Endothelial cell of umbilical vein (primary cell): ENCODE data around the gene WNT11. TPM values are rescaled to one million over a fixed set of nuclear protein-coding genes. Genes with fewer than 3 reads are reported as not detected.
A peak's percentile ranks its signal among the peaks of the same experiment; 100 is the strongest.

Experiments
- BruUV-seq: library from RNA; stranded (reverse); fragments of 400-500 nt; replicated peaks from 2 replicates; lab custom pipeline; 2021; lab: Mats Ljungman, UMichigan
- CTCF ChIA-PET: fragments of 300-600, 350-600 bp; sonication (Branson Sonifier 250); formaldehyde crosslinking; loops from one replicate; lab custom pipeline; 2021; ENCODE audit warnings: antibody characterized with exemption, inconsistent platforms; lab: Charles Lee
- POLR2A ChIA-PET: fragments of 300-600, 350-600 bp; sonication (Branson Sonifier 250); formaldehyde crosslinking; loops from one replicate; lab custom pipeline; 2021; ENCODE audit warnings: antibody characterized with exemption, inconsistent platforms; lab: Charles Lee
- DNase-seq: peaks from one replicate; pipeline ENCODE4 v3.0.0-alpha.2; 2011; ENCODE audit warnings: low read depth, low spot score
- FAIRE-seq: peaks from 2 replicates; lab custom pipeline; 2011; peaks lifted over from hg19 to GRCh38; lab: Jason Lieb, UNC
- H2AFZ ChIP-seq: 2 replicates; pipeline ENCODE4 v1.6.0; 2012; ENCODE audit warnings: low read depth, low read length, control low read depth, inconsistent platforms
- H3K27ac ChIP-seq: 2 replicates; pipeline ENCODE4 v1.5.1; 2011; ENCODE audit warnings: low read depth, mild to moderate bottlenecking, control low read depth, low read length, moderate library complexity; ENCODE audit not compliant: insufficient read depth
- H3K27me3 ChIP-seq, 2 experiments: 2 replicates each; pipeline versions ENCODE4 v1.6.0 to v1.6.1; 2011; ENCODE audit warnings: low read length in 2 of 2, mixed read lengths in 1 of 2; ENCODE audit not compliant: control insufficient read depth in 2 of 2, insufficient read depth in 2 of 2
- H3K36me3 ChIP-seq, 2 experiments: 2 replicates in 1 of 2; 3 replicates in 1 of 2; pipeline ENCODE4 v1.5.1; 2011; ENCODE audit warnings: low read length in 2 of 2, mild to moderate bottlenecking in 1 of 2, moderate library complexity in 1 of 2; ENCODE audit not compliant: control insufficient read depth in 2 of 2, insufficient read depth in 2 of 2; ENCODE audit errors: extremely low read depth in 1 of 2
- H3K4me1 ChIP-seq: 3 replicates; pipeline ENCODE4 v1.5.1; 2011; ENCODE audit warnings: mild to moderate bottlenecking, low read length; ENCODE audit not compliant: control insufficient read depth, insufficient read depth; ENCODE audit errors: extremely low read depth
- H3K4me2 ChIP-seq: 2 replicates; pipeline ENCODE4 v1.6.1; 2011; ENCODE audit warnings: low read length, control low read depth, mixed read lengths; ENCODE audit not compliant: insufficient read depth
- H3K4me3 ChIP-seq, 3 experiments: fragments of 200-600 bp in 1 of 3; sonication (generic), shearing (Covaris generic) in 1 of 3; replicated peaks in 1 of 3; 2 replicates each; pipeline ENCODE4 v1.5.1; 2011 to 2016; ENCODE audit warnings: control low read depth in 3 of 3, low read length in 3 of 3, mild to moderate bottlenecking in 2 of 3, inconsistent platforms in 1 of 3, low read depth in 1 of 3, moderate library complexity in 1 of 3; ENCODE audit not compliant: insufficient read depth in 1 of 3
- H3K79me2 ChIP-seq: 2 replicates; pipeline ENCODE4 v1.6.0; 2012; ENCODE audit warnings: low read length, inconsistent platforms; ENCODE audit not compliant: control insufficient read depth, insufficient read depth
- H3K9ac ChIP-seq: replicated peaks from 2 replicates; pipeline ENCODE3; 2011; ENCODE audit warnings: low read length, control low read depth; ENCODE audit not compliant: insufficient read depth; ENCODE audit errors: extremely low read depth
- H3K9me1 ChIP-seq: replicated peaks from 3 replicates; pipeline ENCODE4 v1.6.0; 2011; ENCODE audit warnings: mild to moderate bottlenecking, low read length; ENCODE audit not compliant: control insufficient read depth, insufficient read depth; ENCODE audit errors: extremely low read depth
- H3K9me3 ChIP-seq: replicated peaks from 2 replicates; pipeline ENCODE4 v1.5.1; 2012; ENCODE audit warnings: low read length, inconsistent platforms; ENCODE audit not compliant: control insufficient read depth, insufficient read depth
- H4K20me1 ChIP-seq: replicated peaks from 2 replicates; pipeline ENCODE3; 2011; ENCODE audit warnings: mild to moderate bottlenecking, low read length; ENCODE audit not compliant: control insufficient read depth, insufficient read depth; ENCODE audit errors: extremely low read depth
- EZH2 ChIP-seq: IDR thresholded peaks from 2 replicates; pipeline ENCODE4 v1.6.1; 2012; ENCODE audit warnings: borderline replicate concordance, low read depth, mild to moderate bottlenecking, moderate library complexity, low read length, inconsistent platforms; ENCODE audit not compliant: severe bottlenecking
- FOS ChIP-seq: IDR thresholded peaks from 2 replicates; pipeline ENCODE4 v1.6.1; 2011; ENCODE audit warnings: mild to moderate bottlenecking, low read length, moderate library complexity, borderline replicate concordance; ENCODE audit not compliant: insufficient read depth
- GATA2 ChIP-seq: IDR thresholded peaks from 2 replicates; pipeline ENCODE4 v1.7.0; 2011; ENCODE audit warnings: low read depth, mild to moderate bottlenecking, moderate library complexity, mixed read lengths, low read length; ENCODE audit not compliant: insufficient read length, insufficient read depth
- JUN ChIP-seq: IDR thresholded peaks from 2 replicates; pipeline ENCODE4 v1.6.1; 2011; ENCODE audit warnings: borderline replicate concordance, low read depth; ENCODE audit not compliant: insufficient read length, insufficient read depth
- MAX ChIP-seq: IDR thresholded peaks from 2 replicates; pipeline ENCODE4 v1.6.1; 2011; ENCODE audit not compliant: insufficient read depth, insufficient read length
- MYC ChIP-seq: IDR thresholded peaks from one replicate; pipeline ENCODE4 v1.6.1; 2011; ENCODE audit warnings: mild to moderate bottlenecking, low read depth, low read length
- POLR2A ChIP-seq: IDR thresholded peaks from 2 replicates; pipeline ENCODE4 v1.6.1; 2012; ENCODE audit warnings: low read depth, mild to moderate bottlenecking, control low read depth, low read length
- POLR2AphosphoS5 ChIP-seq: IDR thresholded peaks from 2 replicates; pipeline ENCODE4 v1.6.1; 2012; ENCODE audit warnings: low read depth, mild to moderate bottlenecking, control low read depth, low read length, moderate library complexity; ENCODE audit not compliant: insufficient read depth
- dilution Hi-C: fragments of 300-500 bp; cut with MboI; formaldehyde crosslinking; loops from one replicate; pipeline ENCODE4 v1.15.0; 2019; ENCODE audit warnings: low sequenced_read_pairs; ENCODE audit not compliant: extremely low pct_ligation_motif_present
- intact Hi-C: fragments of 100-400 bp; cut with micrococcal nuclease; formaldehyde crosslinking; loops from one replicate; pipeline ENCODE4 v1.10.0; 2022
- polyA plus RNA-seq, 4 experiments: library from polyadenylated mRNA; depleted of rRNA in 3 of 4; stranded (reverse) in 3 of 4; unstranded in 1 of 4; fragments of >200 nt; gene quantifications; 2 replicates each; pipeline versions ENCODE4 v1.2.1 to v1.2.3, GENCODE V29; 2011 to 2012; ENCODE audit warnings: missing spikeins in 1 of 4
- total RNA-seq: library from RNA; stranded (reverse); gene quantifications from 2 replicates; pipeline ENCODE4 v1.2.3, GENCODE V29; 2021
- TF ChIP-seq, protein P1 (sequence below), 2 donors: IDR thresholded peaks; 1 replicate in 1 of 2; 2 replicates in 1 of 2; pipeline ENCODE4 v1.5.1; 2011; ENCODE audit warnings: low read length in 2 of 2, mild to moderate bottlenecking in 2 of 2, moderate library complexity in 2 of 2, control low read depth in 1 of 2, inconsistent platforms in 1 of 2, low read depth in 1 of 2; ENCODE audit not compliant: insufficient read depth in 1 of 2; ENCODE audit errors: extremely low read depth in 1 of 2

The WNT11 gene
- total and polyA plus RNA-seq, 2 donors (not counting 3 experiments of a cell fraction or from before 2014, with no cell fraction given) = not detected

DNA sequence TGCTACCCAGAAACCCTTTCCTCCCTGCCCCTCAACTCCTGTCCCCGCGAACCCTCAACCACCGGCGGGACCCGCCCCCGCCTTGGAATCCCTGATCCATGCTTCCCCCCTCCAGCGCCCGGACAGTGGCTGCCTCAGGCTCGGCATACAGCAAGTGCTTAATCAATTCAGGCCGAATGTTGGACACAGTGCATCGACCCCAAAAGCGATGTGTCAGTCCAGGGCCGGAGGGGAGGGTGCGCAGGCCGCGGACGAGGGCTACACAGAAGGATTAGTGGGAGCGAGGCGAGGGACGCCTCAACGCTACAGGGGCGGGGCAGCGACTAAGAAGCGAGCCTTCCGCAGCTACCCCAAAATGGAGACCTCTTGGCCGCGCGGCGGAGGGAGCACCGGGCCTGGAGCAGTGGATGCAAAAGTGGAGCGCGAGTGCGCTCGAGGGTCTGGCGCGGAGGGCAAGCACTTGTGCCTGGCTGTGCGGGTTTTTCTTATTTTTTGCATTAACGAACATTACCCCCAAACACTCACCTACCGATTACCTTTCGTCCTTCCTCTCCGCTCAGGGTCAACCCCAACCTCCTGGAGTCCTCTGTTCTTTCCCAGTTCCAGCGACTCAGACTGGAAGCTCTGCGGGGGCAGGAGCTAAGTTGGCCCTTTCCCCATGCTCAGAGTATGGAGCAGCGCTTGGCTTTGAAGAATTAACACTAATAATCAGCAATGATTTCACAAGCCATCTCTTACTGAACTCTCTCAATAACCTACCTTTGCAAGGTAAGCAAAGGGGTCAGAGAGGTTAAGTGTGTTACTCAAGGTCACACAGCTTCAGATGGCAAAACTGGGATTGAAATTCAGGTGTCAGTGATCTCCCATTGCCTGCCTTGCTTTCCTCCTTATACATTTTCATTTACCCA lies 30.0 kb upstream of the WNT11 start:
- POLR2A ChIA-PET = no interaction called here
- H3K36me3 ChIP-seq = no peaks in the 10 kb centered on the region
- H3K27ac ChIP-seq = no peak overlapping the region

More for the DNA sequence above, 30.0 kb upstream of the WNT11 start:
- TF ChIP-seq POLR2A = no peak
- no peak for TF ChIP-seq MAX
- no peak for TF ChIP-seq EZH2
- TF ChIP-seq MYC = no peak
- TF ChIP-seq FOS = no peak
- no peak for TF ChIP-seq JUN
- no peak for TF ChIP-seq GATA2
- TF ChIP-seq, protein P1, sequence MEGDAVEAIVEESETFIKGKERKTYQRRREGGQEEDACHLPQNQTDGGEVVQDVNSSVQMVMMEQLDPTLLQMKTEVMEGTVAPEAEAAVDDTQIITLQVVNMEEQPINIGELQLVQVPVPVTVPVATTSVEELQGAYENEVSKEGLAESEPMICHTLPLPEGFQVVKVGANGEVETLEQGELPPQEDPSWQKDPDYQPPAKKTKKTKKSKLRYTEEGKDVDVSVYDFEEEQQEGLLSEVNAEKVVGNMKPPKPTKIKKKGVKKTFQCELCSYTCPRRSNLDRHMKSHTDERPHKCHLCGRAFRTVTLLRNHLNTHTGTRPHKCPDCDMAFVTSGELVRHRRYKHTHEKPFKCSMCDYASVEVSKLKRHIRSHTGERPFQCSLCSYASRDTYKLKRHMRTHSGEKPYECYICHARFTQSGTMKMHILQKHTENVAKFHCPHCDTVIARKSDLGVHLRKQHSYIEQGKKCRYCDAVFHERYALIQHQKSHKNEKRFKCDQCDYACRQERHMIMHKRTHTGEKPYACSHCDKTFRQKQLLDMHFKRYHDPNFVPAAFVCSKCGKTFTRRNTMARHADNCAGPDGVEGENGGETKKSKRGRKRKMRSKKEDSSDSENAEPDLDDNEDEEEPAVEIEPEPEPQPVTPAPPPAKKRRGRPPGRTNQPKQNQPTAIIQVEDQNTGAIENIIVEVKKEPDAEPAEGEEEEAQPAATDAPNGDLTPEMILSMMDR (IDR thresholded peaks at IDR 0.05; ENCODE audit: extremely low read depth in 1 of 2, insufficient read depth in 1 of 2, low read depth in 1 of 2, low read length in 2 of 2) = no peak
- no peak for TF ChIP-seq POLR2AphosphoS5
- CTCF ChIA-PET = interaction anchor here (1.5 to 6.5 kb wide), 2 partner anchors 12 to 27 kb away, joined by 4 to 61 read pairs; no protein-coding TSS in a partner anchor
- H3K4me2 ChIP-seq = peak overlapping the region; percentile 85
- DNase-seq (no peak), FAIRE-seq (peak; percentile 15)
- H4K20me1 ChIP-seq = no peaks in the 10 kb centered on the region
- no TSS peak for BruUV-seq
- H3K9me3 ChIP-seq = no peaks in the 10 kb centered on the region
- H3K27me3 ChIP-seq = no peaks in the 10 kb centered on the region
- dilution Hi-C loops (no loop called here), intact Hi-C loops (loop anchor here (5.0 kb wide), 3 partner anchors 51 to 446 kb away; partner anchors contain the start of genes GVQW3 and THAP12)
- peaks cover 11% of the 10 kb centered on the region for H3K4me1 ChIP-seq
- H3K4me3 ChIP-seq = peak overlapping the region; percentile 68 to 84 (median 76)
- H2AFZ ChIP-seq = peak overlapping the region; percentile 93
- H3K79me2 ChIP-seq = no peaks in the 10 kb centered on the region
- H3K9ac ChIP-seq = peak overlapping the region; percentile 19
- H3K9me1 ChIP-seq = no peaks in the 10 kb centered on the region
